Activated naive CD8-positive, alpha-beta T cell treated with anti-CD3 and anti-CD28 coated beads, Interleukin-2, amount 50 U/mL, for 24 hours (primary cell): ENCODE data around the gene MYL3.
A peak's percentile ranks its signal among the peaks of the same experiment; 100 is the strongest.
"Not testable (repeated sequence)": the region's sequence is repeated elsewhere in the genome, so short reads cannot be mapped to it uniquely, and the experiment has no call there.

Source experiments
- ATAC-seq: fragments of 150-1000 bp; cut with Tn5 transposase; one replicate; pipeline ENCODE4 v1.10.0; 2021
- DNase-seq: peaks from one replicate; pipeline ENCODE4 v3.0.0; 2021
- H3K27ac Mint-ChIP-seq: one replicate; pipeline ENCODE4 v1.8.0; 2021; ENCODE audit warnings: mild to moderate bottlenecking, mixed read lengths
- H3K27me3 Mint-ChIP-seq: one replicate; pipeline ENCODE4 v1.8.0; 2021; ENCODE audit warnings: mixed read lengths
- H3K36me3 Mint-ChIP-seq: one replicate; pipeline ENCODE4 v1.8.0; 2021; ENCODE audit warnings: low read depth, mixed read lengths
- H3K4me1 Mint-ChIP-seq: one replicate; pipeline ENCODE4 v1.8.0; 2021; ENCODE audit warnings: mixed read lengths
- H3K4me3 Mint-ChIP-seq: one replicate; pipeline ENCODE4 v1.8.0; 2021; ENCODE audit warnings: mild to moderate bottlenecking, moderate library complexity, mixed read lengths
- H3K9me3 Mint-ChIP-seq: one replicate; pipeline ENCODE4 v1.8.0; 2021; ENCODE audit warnings: mixed read lengths

MYL3 gene

GRCh38 chr3:46829699-46830208 lies 33.5 kb downstream of the MYL3 start:
- Mint-ChIP-seq H3K27ac (no peak overlapping the region), H3K4me1 (peaks cover 11% of the 10 kb centered on the region), H3K9me3 (no peaks in the 10 kb centered on the region), H3K36me3 (no peaks in the 10 kb centered on the region), H3K4me3 (no peak overlapping the region), H3K27me3 (peaks cover 7% of the 10 kb centered on the region)
- DNase-seq = peak; percentile 53
- peak; percentile 98 for ATAC-seq

GRCh38 chr3:46825450-46825849 lies 37.8 kb downstream of the MYL3 start:
- H3K27ac Mint-ChIP-seq = no peak overlapping the region
- peaks cover 20% of the 10 kb centered on the region for H3K9me3 Mint-ChIP-seq
- H3K27me3 Mint-ChIP-seq = peaks cover 3% of the 10 kb centered on the region
- no peak for ATAC-seq
- H3K36me3 Mint-ChIP-seq = peaks cover 7% of the 10 kb centered on the region
- no peak overlapping the region for H3K4me3 Mint-ChIP-seq
- DNase-seq = no peak
- H3K4me1 Mint-ChIP-seq = peaks cover 11% of the 10 kb centered on the region

- Mint-ChIP-seq H3K27ac (no peak overlapping the region), H3K27me3 (peaks cover 3% of the 10 kb centered on the region), H3K36me3 (peaks cover 7% of the 10 kb centered on the region), H3K4me1 (peaks cover 3% of the 10 kb centered on the region), H3K4me3 (no peak overlapping the region), H3K9me3 (peaks cover 23% of the 10 kb centered on the region)
- DNase-seq = no peak
- ATAC-seq = no peak
Measured at GRCh38 chr3:46824211-46824970, 38.9 kb downstream of the MYL3 start.

GRCh38 chr3:46823314-46823713 lies 39.9 kb downstream of the MYL3 start:
- not testable (repeated sequence) for H3K27me3 Mint-ChIP-seq, H3K27ac Mint-ChIP-seq, H3K4me1 Mint-ChIP-seq, H3K4me3 Mint-ChIP-seq, DNase-seq, H3K36me3 Mint-ChIP-seq, ATAC-seq
- peaks cover 23% of the 10 kb centered on the region for H3K9me3 Mint-ChIP-seq

- Mint-ChIP-seq H3K27me3 (peaks cover 6% of the 10 kb centered on the region), H3K9me3 (peaks cover 23% of the 10 kb centered on the region), H3K36me3 (peaks cover 7% of the 10 kb centered on the region), H3K4me1 (peaks cover 2% of the 10 kb centered on the region), H3K27ac (no peak overlapping the region), H3K4me3 (no peak overlapping the region)
- ATAC-seq (no peak), DNase-seq (no peak)
Measured at GRCh38 chr3:46821553-46821952, 41.7 kb downstream of the MYL3 start.

- Mint-ChIP-seq H3K4me3 (no peak overlapping the region), H3K27ac (no peak overlapping the region), H3K36me3 (peaks cover 7% of the 10 kb centered on the region), H3K27me3 (peaks cover 6% of the 10 kb centered on the region), H3K9me3 (peaks cover 23% of the 10 kb centered on the region), H3K4me1 (peaks cover 2% of the 10 kb centered on the region)
- no peak for DNase-seq
- ATAC-seq = no peak
Measured at GRCh38 chr3:46820852-46821251, 42.4 kb downstream of the MYL3 start.

GRCh38 chr3:46812237-46812791 lies 50.9 kb downstream of the MYL3 start:
- peaks cover 12% of the 10 kb centered on the region for H3K4me1 Mint-ChIP-seq
- H3K27ac Mint-ChIP-seq = no peak overlapping the region
- peaks cover 12% of the 10 kb centered on the region for H3K27me3 Mint-ChIP-seq
- ATAC-seq (peak; percentile 89), DNase-seq (peak; percentile 80)
- H3K9me3 Mint-ChIP-seq = no peaks in the 10 kb centered on the region
- H3K36me3 Mint-ChIP-seq = no peaks in the 10 kb centered on the region
- peak overlapping the region; percentile 67 for H3K4me3 Mint-ChIP-seq

GRCh38 chr3:46811615-46812236 lies 51.5 kb downstream of the MYL3 start:
- no peaks in the 10 kb centered on the region for H3K36me3 Mint-ChIP-seq
- peaks cover 15% of the 10 kb centered on the region for H3K27me3 Mint-ChIP-seq
- no peak overlapping the region for H3K4me3 Mint-ChIP-seq
- no peak for DNase-seq
- H3K9me3 Mint-ChIP-seq = no peaks in the 10 kb centered on the region
- peaks cover 12% of the 10 kb centered on the region for H3K4me1 Mint-ChIP-seq
- no peak overlapping the region for H3K27ac Mint-ChIP-seq
- ATAC-seq = peak; percentile 4

- peak; percentile 42 for ATAC-seq
- Mint-ChIP-seq H3K27me3 (peaks cover 12% of the 10 kb centered on the region), H3K4me1 (peaks cover 12% of the 10 kb centered on the region)
- H3K36me3 Mint-ChIP-seq, H3K4me3 Mint-ChIP-seq, DNase-seq, H3K9me3 Mint-ChIP-seq, H3K27ac Mint-ChIP-seq: not testable (repeated sequence)
Measured at GRCh38 chr3:46808766-46809165, 54.5 kb downstream of the MYL3 start.
